Endothelial cell of umbilical vein (primary cell): ENCODE measurements around the gene GULP1. TPM values are rescaled to one million over a fixed set of nuclear protein-coding genes. Genes with fewer than 3 reads are reported as not detected.
A peak's percentile ranks its signal among the peaks of the same experiment; 100 is the strongest.

ENCODE experiments used
- BruUV-seq: library from RNA; stranded (reverse); fragments of 400-500 nt; replicated peaks from 2 replicates; lab custom pipeline; 2021; lab: Mats Ljungman, UMichigan
- CTCF ChIA-PET: fragments of 300-600, 350-600 bp; sonication (Branson Sonifier 250); formaldehyde crosslinking; loops from one replicate; lab custom pipeline; 2021; ENCODE audit warnings: antibody characterized with exemption, inconsistent platforms; lab: Charles Lee
- POLR2A ChIA-PET: fragments of 300-600, 350-600 bp; sonication (Branson Sonifier 250); formaldehyde crosslinking; loops from one replicate; lab custom pipeline; 2021; ENCODE audit warnings: antibody characterized with exemption, inconsistent platforms; lab: Charles Lee
- DNase-seq: peaks from one replicate; pipeline ENCODE4 v3.0.0-alpha.2; 2011; ENCODE audit warnings: low read depth, low spot score
- FAIRE-seq: peaks from 2 replicates; lab custom pipeline; 2011; peaks lifted over from hg19 to GRCh38; lab: Jason Lieb, UNC
- H2AFZ ChIP-seq: 2 replicates; pipeline ENCODE4 v1.6.0; 2012; ENCODE audit warnings: low read depth, low read length, control low read depth, inconsistent platforms
- H3K27ac ChIP-seq: 2 replicates; pipeline ENCODE4 v1.5.1; 2011; ENCODE audit warnings: low read depth, mild to moderate bottlenecking, control low read depth, low read length, moderate library complexity; ENCODE audit not compliant: insufficient read depth
- H3K27me3 ChIP-seq, 2 experiments: 2 replicates each; pipeline versions ENCODE4 v1.6.0 to v1.6.1; 2011; ENCODE audit warnings: low read length in 2 of 2, mixed read lengths in 1 of 2; ENCODE audit not compliant: control insufficient read depth in 2 of 2, insufficient read depth in 2 of 2
- H3K36me3 ChIP-seq, 2 experiments: 2 replicates in 1 of 2; 3 replicates in 1 of 2; pipeline ENCODE4 v1.5.1; 2011; ENCODE audit warnings: low read length in 2 of 2, mild to moderate bottlenecking in 1 of 2, moderate library complexity in 1 of 2; ENCODE audit not compliant: control insufficient read depth in 2 of 2, insufficient read depth in 2 of 2; ENCODE audit errors: extremely low read depth in 1 of 2
- H3K4me1 ChIP-seq: 3 replicates; pipeline ENCODE4 v1.5.1; 2011; ENCODE audit warnings: mild to moderate bottlenecking, low read length; ENCODE audit not compliant: control insufficient read depth, insufficient read depth; ENCODE audit errors: extremely low read depth
- H3K4me2 ChIP-seq: 2 replicates; pipeline ENCODE4 v1.6.1; 2011; ENCODE audit warnings: low read length, control low read depth, mixed read lengths; ENCODE audit not compliant: insufficient read depth
- H3K4me3 ChIP-seq, 3 experiments: fragments of 200-600 bp in 1 of 3; sonication (generic), shearing (Covaris generic) in 1 of 3; replicated peaks in 1 of 3; 2 replicates each; pipeline ENCODE4 v1.5.1; 2011 to 2016; ENCODE audit warnings: control low read depth in 3 of 3, low read length in 3 of 3, mild to moderate bottlenecking in 2 of 3, inconsistent platforms in 1 of 3, low read depth in 1 of 3, moderate library complexity in 1 of 3; ENCODE audit not compliant: insufficient read depth in 1 of 3
- H3K79me2 ChIP-seq: 2 replicates; pipeline ENCODE4 v1.6.0; 2012; ENCODE audit warnings: low read length, inconsistent platforms; ENCODE audit not compliant: control insufficient read depth, insufficient read depth
- H3K9ac ChIP-seq: replicated peaks from 2 replicates; pipeline ENCODE3; 2011; ENCODE audit warnings: low read length, control low read depth; ENCODE audit not compliant: insufficient read depth; ENCODE audit errors: extremely low read depth
- H3K9me1 ChIP-seq: replicated peaks from 3 replicates; pipeline ENCODE4 v1.6.0; 2011; ENCODE audit warnings: mild to moderate bottlenecking, low read length; ENCODE audit not compliant: control insufficient read depth, insufficient read depth; ENCODE audit errors: extremely low read depth
- H3K9me3 ChIP-seq: replicated peaks from 2 replicates; pipeline ENCODE4 v1.5.1; 2012; ENCODE audit warnings: low read length, inconsistent platforms; ENCODE audit not compliant: control insufficient read depth, insufficient read depth
- H4K20me1 ChIP-seq: replicated peaks from 2 replicates; pipeline ENCODE3; 2011; ENCODE audit warnings: mild to moderate bottlenecking, low read length; ENCODE audit not compliant: control insufficient read depth, insufficient read depth; ENCODE audit errors: extremely low read depth
- GATA2 ChIP-seq: IDR thresholded peaks from 2 replicates; pipeline ENCODE4 v1.7.0; 2011; ENCODE audit warnings: low read depth, mild to moderate bottlenecking, moderate library complexity, mixed read lengths, low read length; ENCODE audit not compliant: insufficient read length, insufficient read depth
- JUN ChIP-seq: IDR thresholded peaks from 2 replicates; pipeline ENCODE4 v1.6.1; 2011; ENCODE audit warnings: borderline replicate concordance, low read depth; ENCODE audit not compliant: insufficient read length, insufficient read depth
- POLR2A ChIP-seq: IDR thresholded peaks from 2 replicates; pipeline ENCODE4 v1.6.1; 2012; ENCODE audit warnings: low read depth, mild to moderate bottlenecking, control low read depth, low read length
- POLR2AphosphoS5 ChIP-seq: IDR thresholded peaks from 2 replicates; pipeline ENCODE4 v1.6.1; 2012; ENCODE audit warnings: low read depth, mild to moderate bottlenecking, control low read depth, low read length, moderate library complexity; ENCODE audit not compliant: insufficient read depth
- dilution Hi-C: fragments of 300-500 bp; cut with MboI; formaldehyde crosslinking; loops from one replicate; pipeline ENCODE4 v1.15.0; 2019; ENCODE audit warnings: low sequenced_read_pairs; ENCODE audit not compliant: extremely low pct_ligation_motif_present
- intact Hi-C: fragments of 100-400 bp; cut with micrococcal nuclease; formaldehyde crosslinking; loops from one replicate; pipeline ENCODE4 v1.10.0; 2022
- microRNA counts: library from miRNA; unstranded; fragments of <30 nt; microRNA quantifications from one replicate; lab custom pipeline; 2016
- microRNA-seq: library from miRNA; unstranded; fragments of <30 nt; microRNA quantifications from one replicate; pipeline ENCODE4 v1.2.0, GENCODE V29; 2021; ENCODE audit warnings: borderline number of aligned reads, borderline replicate concordance
- polyA plus RNA-seq, 4 experiments: library from polyadenylated mRNA; depleted of rRNA in 3 of 4; stranded (reverse) in 3 of 4; unstranded in 1 of 4; fragments of >200 nt; gene quantifications; 2 replicates each; pipeline versions ENCODE4 v1.2.1 to v1.2.3, GENCODE V29; 2011 to 2012; ENCODE audit warnings: missing spikeins in 1 of 4
- small RNA-seq: library from RNA; depleted of rRNA; stranded (forward); fragments of <200 nt; gene quantifications from one replicate; pipeline ENCODE3, GENCODE V24; 2012; ENCODE audit warnings: low replicate concordance, low read depth; ENCODE audit not compliant: insufficient read depth, insufficient read length
- total RNA-seq: library from RNA; stranded (reverse); gene quantifications from 2 replicates; pipeline ENCODE4 v1.2.3, GENCODE V29; 2021
- TF ChIP-seq, protein P1 (sequence below), 2 donors: IDR thresholded peaks; 1 replicate in 1 of 2; 2 replicates in 1 of 2; pipeline ENCODE4 v1.5.1; 2011; ENCODE audit warnings: low read length in 2 of 2, mild to moderate bottlenecking in 2 of 2, moderate library complexity in 2 of 2, control low read depth in 1 of 2, inconsistent platforms in 1 of 2, low read depth in 1 of 2; ENCODE audit not compliant: insufficient read depth in 1 of 2; ENCODE audit errors: extremely low read depth in 1 of 2
- TF ChIP-seq, protein P2 (sequence below): IDR thresholded peaks from 2 replicates; pipeline ENCODE4 v1.6.1; 2011; ENCODE audit not compliant: insufficient read depth, insufficient read length

Gene GULP1
- total and polyA plus RNA-seq, 2 donors (not counting 3 experiments of a cell fraction or from before 2014, with no cell fraction given) = 24.4 to 53.8 TPM

DNA sequence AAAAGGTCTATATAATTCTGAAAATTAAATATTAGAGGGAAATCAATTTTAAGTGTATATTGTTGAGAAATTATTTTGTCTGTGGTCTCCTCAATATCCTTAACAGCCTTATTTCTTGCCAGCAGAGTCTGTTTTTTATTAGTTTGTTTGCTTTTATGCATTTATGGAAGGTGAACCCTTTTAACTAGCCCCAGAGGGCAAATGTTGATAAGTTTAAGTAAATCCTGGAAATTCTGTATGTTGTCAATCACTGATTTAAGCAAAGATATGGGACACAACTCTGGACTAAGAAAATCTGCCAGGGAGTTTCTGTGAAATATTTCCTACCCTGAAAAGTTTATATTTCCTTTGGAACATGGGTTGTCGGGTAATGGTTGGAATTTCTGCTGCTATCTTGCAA lies 343.0 kb downstream of the GULP1 start:
- no peaks in the 10 kb centered on the region for H3K9me3 ChIP-seq
- H3K9ac ChIP-seq = no peak overlapping the region
- BruUV-seq = no TSS peak
- H3K36me3 ChIP-seq = no peaks in the 10 kb centered on the region
- H3K4me2 ChIP-seq = no peak overlapping the region
- no peak overlapping the region for H3K27ac ChIP-seq
- no peaks in the 10 kb centered on the region for H4K20me1 ChIP-seq
- no peak for FAIRE-seq
- H3K79me2 ChIP-seq = no peaks in the 10 kb centered on the region
- TF ChIP-seq, protein P1, sequence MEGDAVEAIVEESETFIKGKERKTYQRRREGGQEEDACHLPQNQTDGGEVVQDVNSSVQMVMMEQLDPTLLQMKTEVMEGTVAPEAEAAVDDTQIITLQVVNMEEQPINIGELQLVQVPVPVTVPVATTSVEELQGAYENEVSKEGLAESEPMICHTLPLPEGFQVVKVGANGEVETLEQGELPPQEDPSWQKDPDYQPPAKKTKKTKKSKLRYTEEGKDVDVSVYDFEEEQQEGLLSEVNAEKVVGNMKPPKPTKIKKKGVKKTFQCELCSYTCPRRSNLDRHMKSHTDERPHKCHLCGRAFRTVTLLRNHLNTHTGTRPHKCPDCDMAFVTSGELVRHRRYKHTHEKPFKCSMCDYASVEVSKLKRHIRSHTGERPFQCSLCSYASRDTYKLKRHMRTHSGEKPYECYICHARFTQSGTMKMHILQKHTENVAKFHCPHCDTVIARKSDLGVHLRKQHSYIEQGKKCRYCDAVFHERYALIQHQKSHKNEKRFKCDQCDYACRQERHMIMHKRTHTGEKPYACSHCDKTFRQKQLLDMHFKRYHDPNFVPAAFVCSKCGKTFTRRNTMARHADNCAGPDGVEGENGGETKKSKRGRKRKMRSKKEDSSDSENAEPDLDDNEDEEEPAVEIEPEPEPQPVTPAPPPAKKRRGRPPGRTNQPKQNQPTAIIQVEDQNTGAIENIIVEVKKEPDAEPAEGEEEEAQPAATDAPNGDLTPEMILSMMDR (IDR thresholded peaks at IDR 0.05; ENCODE audit: extremely low read depth in 1 of 2, insufficient read depth in 1 of 2, low read depth in 1 of 2, low read length in 2 of 2) = no peak
- TF ChIP-seq POLR2AphosphoS5 (no peak), POLR2A (no peak), GATA2 (no peak), JUN (no peak)
- TF ChIP-seq, protein P2, sequence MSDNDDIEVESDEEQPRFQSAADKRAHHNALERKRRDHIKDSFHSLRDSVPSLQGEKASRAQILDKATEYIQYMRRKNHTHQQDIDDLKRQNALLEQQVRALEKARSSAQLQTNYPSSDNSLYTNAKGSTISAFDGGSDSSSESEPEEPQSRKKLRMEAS = no peak
- ChIA-PET CTCF (no interaction called here), POLR2A (no interaction called here)
- no peak overlapping the region for H3K4me3 ChIP-seq
- H2AFZ ChIP-seq = no peak overlapping the region
- H3K27me3 ChIP-seq = no peaks in the 10 kb centered on the region
- DNase-seq = no peak
- dilution Hi-C loops = no loop called here
- no peaks in the 10 kb centered on the region for H3K9me1 ChIP-seq
- intact Hi-C loops = no loop called here
- H3K4me1 ChIP-seq = no peaks in the 10 kb centered on the region

MicroRNAs encoded within 50 kb of the gene (microRNA counts, 767-probe panel; counts per million panel counts)
- 723 counts per million, percentile 96 among the panel's probes with 10 or more counts for microRNA hsa-miR-561-3p (lab: Ali Mortazavi, UCI)

Small RNA genes lying within 50 kb of the gene (microRNA-seq; reads per million reads assigned to microRNA genes)
- gene MIR561 = 1.5 reads per million

Small RNA genes lying within 50 kb of the gene (small RNA-seq; reads per million reads assigned to genes)
- gene MIR561 = not detected
- not detected for gene RNA5SP114
